Chondrocyte (in vitro differentiated cells): ENCODE results near the gene SPATS2L. TPM values are rescaled to one million over a fixed set of nuclear protein-coding genes. Genes with fewer than 3 reads are reported as not detected.

Source experiments
- DNase-seq: peaks from one replicate; pipeline ENCODE4 v3.0.0; 2021; ENCODE audit warnings: mixed read lengths, low spot score
- H3K27ac Mint-ChIP-seq: one replicate; pipeline ENCODE4 v1.8.0; 2021; ENCODE audit warnings: mild to moderate bottlenecking, moderate library complexity, mixed read lengths; ENCODE audit not compliant: unreplicated experiment
- H3K27me3 Mint-ChIP-seq: 2 replicates; pipeline ENCODE4 v1.8.0; 2021; ENCODE audit warnings: low read depth, mixed read lengths
- H3K36me3 Mint-ChIP-seq: 2 replicates; pipeline ENCODE4 v1.8.0; 2021; ENCODE audit warnings: low read depth, mixed read lengths
- H3K4me1 Mint-ChIP-seq: 2 replicates; pipeline ENCODE4 v1.8.0; 2021; ENCODE audit warnings: low read depth, mild to moderate bottlenecking, mixed read lengths
- H3K4me3 Mint-ChIP-seq: one replicate; pipeline ENCODE4 v1.8.0; 2021; ENCODE audit warnings: mild to moderate bottlenecking, moderate library complexity, mixed read lengths; ENCODE audit not compliant: unreplicated experiment
- H3K9me3 Mint-ChIP-seq: 2 replicates; pipeline ENCODE4 v1.8.0; 2021; ENCODE audit warnings: low read depth, mixed read lengths
- CTCF ChIP-seq: fragments of 200-600 bp; sonication (generic); IDR thresholded peaks from 2 replicates; pipeline ENCODE4 v1.5.0; 2021; ENCODE audit warnings: antibody characterized with exemption, mild to moderate bottlenecking, moderate library complexity
- total RNA-seq: library from RNA; stranded (reverse); gene quantifications from 3 replicates; pipeline ENCODE4 v1.2.1, GENCODE V29; 2021

Gene SPATS2L
- total RNA-seq, 1 donor from 2014 or later: 237 TPM

DNA sequence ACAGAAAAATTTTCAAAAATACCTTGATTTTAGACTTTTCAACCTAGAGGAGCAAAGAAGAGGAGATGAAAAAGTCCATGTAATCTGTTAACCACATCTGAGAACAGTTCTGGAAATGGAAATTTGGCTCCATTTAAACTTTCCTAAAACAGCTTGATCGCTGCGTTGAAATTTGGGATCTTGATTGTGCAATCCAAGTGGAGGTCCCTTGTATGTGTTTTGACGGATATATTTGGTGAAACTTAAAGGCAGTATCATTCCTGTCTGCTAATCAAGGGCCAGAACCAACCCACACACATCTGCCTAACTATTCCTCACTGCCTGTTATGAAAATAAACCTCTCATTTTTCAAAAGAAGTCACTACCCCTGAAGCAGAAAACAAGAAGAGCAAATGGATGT, 46.6 kb downstream of the SPATS2L start:
- Mint-ChIP-seq H3K9me3 (no peaks in the 10 kb centered on the region), H3K4me3 (no peak overlapping the region), H3K27ac (peak overlapping the region; percentile 25), H3K36me3 (peaks cover 6% of the 10 kb centered on the region), H3K4me1 (peaks cover 79% of the 10 kb centered on the region), H3K27me3 (no peaks in the 10 kb centered on the region)
- no peak for DNase-seq
- no peak for TF ChIP-seq CTCF

GRCh38 chr2:200353874-200354273, 47.4 kb downstream of the SPATS2L start:
- Mint-ChIP-seq H3K9me3 (no peaks in the 10 kb centered on the region), H3K4me3 (no peak overlapping the region), H3K27ac (peak overlapping the region; percentile 25), H3K36me3 (peaks cover 6% of the 10 kb centered on the region), H3K4me1 (peaks cover 83% of the 10 kb centered on the region), H3K27me3 (no peaks in the 10 kb centered on the region)
- no peak for DNase-seq
- TF ChIP-seq CTCF: no peak

DNA sequence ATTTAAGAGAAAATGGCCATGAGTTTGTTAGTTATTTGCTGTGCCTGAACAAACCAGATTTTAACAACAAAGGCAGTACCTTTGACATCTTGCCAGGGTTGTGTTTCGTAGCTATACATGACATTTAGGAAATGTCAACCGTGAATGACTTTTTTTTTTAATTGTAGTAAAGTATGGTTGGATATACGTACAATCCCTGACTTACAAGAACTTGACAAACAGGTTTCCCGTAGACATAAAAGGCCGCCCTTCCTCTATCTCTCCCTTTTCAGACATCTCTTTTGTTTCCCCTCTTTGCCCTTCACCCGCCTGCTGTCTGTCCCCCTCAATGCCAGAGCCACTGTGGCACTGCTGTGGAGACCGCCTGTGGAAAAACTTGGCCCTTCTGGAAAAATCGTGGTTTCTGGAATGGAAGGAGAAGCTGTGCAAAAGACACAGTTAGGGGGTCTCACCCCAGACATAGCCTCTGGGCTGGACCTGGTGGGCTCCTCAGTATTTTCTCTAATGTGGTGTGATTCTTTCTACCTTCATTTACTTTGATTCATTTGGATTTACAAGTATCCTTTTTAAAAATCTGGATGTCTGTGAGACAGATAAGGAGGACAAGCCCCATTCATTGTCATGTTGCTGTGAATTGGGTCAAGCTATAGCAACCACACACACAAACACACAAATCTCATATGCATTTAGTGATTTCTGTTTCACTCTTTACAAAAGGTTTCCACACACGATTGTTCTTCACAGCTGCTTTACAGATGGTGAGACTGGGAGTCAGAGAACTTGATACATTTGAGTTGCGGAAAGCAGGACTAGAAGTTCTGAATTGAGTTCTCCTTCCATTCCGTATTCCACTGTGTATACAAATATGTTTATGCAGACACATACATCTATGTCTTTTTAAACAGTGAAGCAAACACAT, 48.6 kb downstream of the SPATS2L start:
- Mint-ChIP-seq H3K27ac (peak overlapping the region; percentile 65), H3K9me3 (no peaks in the 10 kb centered on the region), H3K4me1 (peaks cover 89% of the 10 kb centered on the region), H3K36me3 (peaks cover 7% of the 10 kb centered on the region), H3K27me3 (no peaks in the 10 kb centered on the region), H3K4me3 (no peak overlapping the region)
- TF ChIP-seq CTCF: no peak
- DNase-seq: no peak

DNA sequence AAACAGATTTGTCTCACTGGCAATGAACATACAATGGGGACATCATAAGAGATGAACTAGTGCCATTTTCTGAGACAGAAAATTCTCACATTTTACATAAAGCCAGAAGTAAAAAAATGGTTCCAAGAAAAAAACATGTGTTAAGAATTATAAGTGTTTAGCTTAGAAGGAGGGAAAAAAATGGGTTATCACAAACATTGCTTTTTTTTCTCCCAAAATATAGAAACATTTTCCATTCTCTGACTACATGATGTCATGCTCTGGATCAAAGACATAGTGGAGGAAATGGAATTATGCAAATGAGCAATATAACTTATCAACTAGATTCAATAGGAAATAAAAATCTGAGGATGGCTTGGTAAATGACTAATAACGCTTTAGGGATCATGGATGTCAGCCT, 49.8 kb downstream of the SPATS2L start:
- no peak overlapping the region for H3K4me3 Mint-ChIP-seq
- H3K9me3 Mint-ChIP-seq: no peaks in the 10 kb centered on the region
- H3K36me3 Mint-ChIP-seq: peaks cover 6% of the 10 kb centered on the region
- peak overlapping the region; percentile 85 for H3K27ac Mint-ChIP-seq
- DNase-seq: no peak
- H3K27me3 Mint-ChIP-seq: no peaks in the 10 kb centered on the region
- TF ChIP-seq CTCF: no peak
- H3K4me1 Mint-ChIP-seq: peaks cover 81% of the 10 kb centered on the region

GRCh38 chr2:200356857-200357384, 50.4 kb downstream of the SPATS2L start:
- DNase-seq: no peak
- H3K4me3 Mint-ChIP-seq: no peak overlapping the region
- no peaks in the 10 kb centered on the region for H3K27me3 Mint-ChIP-seq
- H3K27ac Mint-ChIP-seq: peak overlapping the region; percentile 85
- no peak for TF ChIP-seq CTCF
- H3K36me3 Mint-ChIP-seq: peaks cover 6% of the 10 kb centered on the region
- no peaks in the 10 kb centered on the region for H3K9me3 Mint-ChIP-seq
- H3K4me1 Mint-ChIP-seq: peaks cover 75% of the 10 kb centered on the region
